ENCODE data around the gene CSTB.

DNA sequence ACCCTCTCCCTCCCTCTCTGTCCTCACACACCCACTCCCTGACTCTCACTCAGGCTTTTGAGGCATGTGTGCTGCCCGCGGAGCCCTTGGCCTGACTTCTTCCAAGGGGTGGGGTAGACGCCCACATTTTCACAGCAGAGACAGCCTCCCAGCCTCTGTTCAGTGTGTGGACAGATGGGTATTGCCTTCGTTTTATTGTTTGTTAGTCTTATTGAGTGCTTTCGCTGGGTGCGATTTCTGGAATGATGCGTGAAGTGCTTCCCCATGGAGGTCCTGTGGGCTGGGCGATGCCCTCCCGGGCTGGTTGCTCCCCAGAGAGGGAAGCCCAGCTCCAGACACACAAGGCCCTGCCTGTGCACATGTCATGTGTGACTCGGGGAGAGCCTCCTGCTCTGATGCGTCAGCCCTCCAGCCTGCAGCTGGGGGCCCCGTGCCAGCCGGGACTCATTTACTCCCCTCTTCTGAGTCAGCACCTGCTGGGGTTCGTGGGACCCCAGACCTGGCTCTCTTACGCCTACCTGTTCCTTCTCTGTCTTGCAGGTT, 42.5 kb downstream of the CSTB start:
- TF ChIP-seq, protein P1, sequence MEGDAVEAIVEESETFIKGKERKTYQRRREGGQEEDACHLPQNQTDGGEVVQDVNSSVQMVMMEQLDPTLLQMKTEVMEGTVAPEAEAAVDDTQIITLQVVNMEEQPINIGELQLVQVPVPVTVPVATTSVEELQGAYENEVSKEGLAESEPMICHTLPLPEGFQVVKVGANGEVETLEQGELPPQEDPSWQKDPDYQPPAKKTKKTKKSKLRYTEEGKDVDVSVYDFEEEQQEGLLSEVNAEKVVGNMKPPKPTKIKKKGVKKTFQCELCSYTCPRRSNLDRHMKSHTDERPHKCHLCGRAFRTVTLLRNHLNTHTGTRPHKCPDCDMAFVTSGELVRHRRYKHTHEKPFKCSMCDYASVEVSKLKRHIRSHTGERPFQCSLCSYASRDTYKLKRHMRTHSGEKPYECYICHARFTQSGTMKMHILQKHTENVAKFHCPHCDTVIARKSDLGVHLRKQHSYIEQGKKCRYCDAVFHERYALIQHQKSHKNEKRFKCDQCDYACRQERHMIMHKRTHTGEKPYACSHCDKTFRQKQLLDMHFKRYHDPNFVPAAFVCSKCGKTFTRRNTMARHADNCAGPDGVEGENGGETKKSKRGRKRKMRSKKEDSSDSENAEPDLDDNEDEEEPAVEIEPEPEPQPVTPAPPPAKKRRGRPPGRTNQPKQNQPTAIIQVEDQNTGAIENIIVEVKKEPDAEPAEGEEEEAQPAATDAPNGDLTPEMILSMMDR (conservative IDR thresholded peaks at IDR 0.05; ENCODE audit: low read length), result no peak
- TF ChIP-seq EZH2phosphoT487 (IDR thresholded peaks at IDR 0.05; ENCODE audit: borderline replicate concordance), result no peak

Measured in Loucy (cell line).